GM23248 (cell line): ENCODE measurements around the gene CBY1.

Experiments
- EZH2 ChIP-seq: fragments of 200-600 bp; sonication (generic); IDR thresholded peaks from 2 replicates; pipeline ENCODE4 v1.6.1; 2018; ENCODE audit warnings: antibody characterized with exemption, mild to moderate bottlenecking; ENCODE audit not compliant: insufficient read depth, poor library complexity, severe bottlenecking
- EZH2phosphoT487 ChIP-seq: fragments of 200-600 bp; sonication (generic); IDR thresholded peaks from 2 replicates; pipeline ENCODE4 v1.6.1; 2018; ENCODE audit warnings: antibody characterized with exemption, moderate library complexity, mild to moderate bottlenecking, low read depth; ENCODE audit not compliant: insufficient read depth

DNA sequence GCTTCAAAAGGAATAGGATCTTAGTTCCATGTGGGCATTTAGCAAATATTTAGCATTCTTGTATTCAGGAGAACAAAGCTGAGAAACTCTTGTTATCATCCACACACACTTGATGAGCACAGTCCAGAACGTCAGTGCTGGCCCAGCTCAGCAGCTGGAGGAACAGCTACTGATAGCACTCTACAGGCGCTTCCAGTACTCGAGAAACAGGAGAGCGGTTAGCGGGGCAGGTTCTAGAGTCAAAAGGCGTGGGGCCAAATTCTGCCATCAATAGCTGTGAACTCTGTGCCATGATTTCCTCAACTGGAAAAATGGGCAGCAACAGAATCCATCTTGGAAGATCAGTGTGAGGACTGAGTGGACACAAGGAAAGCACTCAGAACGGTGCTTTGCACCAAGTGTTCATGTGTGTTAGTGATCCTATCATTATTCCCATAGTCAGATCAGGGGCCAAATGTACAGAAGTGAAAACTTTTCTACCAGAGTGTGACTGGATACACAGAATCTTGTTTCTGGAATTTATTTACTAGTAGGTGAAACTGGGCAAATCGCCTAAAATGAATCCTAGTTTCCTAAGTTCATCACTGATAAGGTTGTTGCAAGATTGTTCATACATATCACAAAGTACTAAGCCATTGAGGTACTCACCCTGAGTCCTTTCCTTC is 41.1 kb downstream of the CBY1 start:
- no peak for TF ChIP-seq EZH2
- no peak for TF ChIP-seq EZH2phosphoT487
